K562 (cell line): ENCODE results near the gene HHLA2. TPM values are rescaled to one million over a fixed set of nuclear protein-coding genes. Genes with fewer than 3 reads are reported as not detected.

Experiments
- ATAC-seq: fragments of 200-7000 bp; cut with Tn5 transposase; 3 replicates; pipeline ENCODE4 v1.9.1; 2020; ENCODE audit warnings: moderate library complexity
- BruUV-seq: library from RNA; stranded (reverse); fragments of 400-500 nt; replicated peaks from 2 replicates; lab custom pipeline; 2021; lab: Mats Ljungman, UMichigan
- CTCF ChIA-PET: fragments of 300-600 bp; formaldehyde crosslinking; extraction: SDS; loops from one replicate; lab custom pipeline; 2021; ENCODE audit warnings: low intra/inter-chr PET ratio; lab: Yijun Ruan, JAX
- POLR2A ChIA-PET: fragments of 300-600, 350-650 bp; sonication (Branson Sonifier 250); formaldehyde crosslinking; extraction: SDS; loops from one replicate; lab custom pipeline; 2021; ENCODE audit warnings: antibody characterized with exemption, inconsistent platforms; lab: Yijun Ruan, JAX
- DNase-seq, 4 experiments: peaks; one replicate each; pipeline versions ENCODE4 v3.0.0 to v3.0.0-alpha.2; 2011 to 2018; ENCODE audit warnings: low spot score in 3 of 4, mixed read lengths in 3 of 4; ENCODE audit errors: extremely low read depth in 1 of 4
- FAIRE-seq: peaks from 2 replicates; lab custom pipeline; 2011; peaks lifted over from hg19 to GRCh38; lab: Jason Lieb, UNC
- H2AFZ ChIP-seq: 2 replicates; pipeline ENCODE4 v1.6.0; 2011; ENCODE audit warnings: low read depth, low read length, control low read depth, inconsistent platforms
- H3K27ac ChIP-seq: fragments of 200-600 bp; 3 replicates; pipeline ENCODE4 v1.8.0; 2011; ENCODE audit warnings: low read depth, mild to moderate bottlenecking, control low read depth, inconsistent platforms, low read length, moderate library complexity, mixed read lengths; ENCODE audit errors: extremely low read depth
- H3K27me3 ChIP-seq, 2 experiments: fragments of 300-600 bp in 1 of 2; 2 replicates in 1 of 2; 3 replicates in 1 of 2; pipeline versions ENCODE4 v1.6.0 to v1.8.0; 2011; ENCODE audit warnings: inconsistent platforms in 2 of 2, low read length in 2 of 2, mild to moderate bottlenecking in 1 of 2, mixed read lengths in 1 of 2, moderate library complexity in 1 of 2; ENCODE audit not compliant: control insufficient read depth in 2 of 2, insufficient read depth in 2 of 2
- H3K36me3 ChIP-seq: fragments of 300-600 bp; 3 replicates; pipeline ENCODE4 v1.8.0; 2011; ENCODE audit warnings: mild to moderate bottlenecking, low read length, inconsistent platforms; ENCODE audit not compliant: control insufficient read depth, insufficient read depth
- H3K4me1 ChIP-seq, 2 experiments: fragments of 200-600 bp in 1 of 2; replicated peaks in 1 of 2; 2 replicates in 1 of 2; 3 replicates in 1 of 2; pipeline versions ENCODE4 v1.5.1 to v1.8.0; 2011; ENCODE audit warnings: inconsistent platforms in 2 of 2, low read length in 2 of 2, mild to moderate bottlenecking in 1 of 2, mixed read lengths in 1 of 2, moderate library complexity in 1 of 2; ENCODE audit not compliant: control insufficient read depth in 2 of 2, insufficient read depth in 2 of 2
- H3K4me2 ChIP-seq: 2 replicates; pipeline ENCODE4 v1.6.1; 2011; ENCODE audit warnings: low read length, control low read depth, inconsistent platforms, mixed read lengths; ENCODE audit not compliant: insufficient read depth
- H3K4me3 ChIP-seq: fragments of 200-600 bp; sonication (generic), shearing (Covaris generic); 2 replicates; pipeline ENCODE4 v1.5.1; 2016; ENCODE audit warnings: control low read depth, inconsistent platforms
- H3K79me2 ChIP-seq: fragments of 200-600 bp; 3 replicates; pipeline ENCODE4 v1.8.0; 2011; ENCODE audit warnings: low read length, inconsistent platforms; ENCODE audit not compliant: control insufficient read depth, insufficient read depth
- H3K9ac ChIP-seq, 2 experiments: 2 replicates each; pipeline versions ENCODE4 v1.6.0 to v1.6.1; 2011; ENCODE audit warnings: low read depth in 2 of 2, low read length in 2 of 2, control low read depth in 1 of 2, inconsistent platforms in 1 of 2, mild to moderate bottlenecking in 1 of 2, mixed read lengths in 1 of 2; ENCODE audit not compliant: insufficient read depth in 1 of 2
- H3K9me1 ChIP-seq: one replicate; pipeline ENCODE4 v1.6.0; 2011; ENCODE audit warnings: inconsistent platforms, mild to moderate bottlenecking, low read length, moderate library complexity; ENCODE audit not compliant: control insufficient read depth, insufficient read depth
- H3K9me3 ChIP-seq: replicated peaks from 2 replicates; pipeline ENCODE4 v1.5.1; 2011; ENCODE audit warnings: low read depth, low read length, inconsistent platforms; ENCODE audit not compliant: control insufficient read depth, insufficient read depth
- H4K20me1 ChIP-seq: replicated peaks from 2 replicates; pipeline ENCODE4 v1.6.1; 2011; ENCODE audit warnings: low read length, inconsistent platforms, mixed read lengths; ENCODE audit not compliant: control insufficient read depth, insufficient read depth
- CBX3 ChIP-seq, 2 experiments: IDR thresholded peaks; 1 replicate in 1 of 2; 2 replicates in 1 of 2; pipeline ENCODE4 v1.6.1; 2012; ENCODE audit warnings: inconsistent platforms in 2 of 2, low read length in 2 of 2, borderline replicate concordance in 1 of 2, control low read depth in 1 of 2
- IFI16 ChIP-seq: fragments of 250-450 bp; sonication (Bioruptor Pico); IDR thresholded peaks from 2 replicates; pipeline ENCODE4 v2.1.2; 2022; ENCODE audit warnings: mild to moderate bottlenecking, inconsistent platforms
- MEF2A ChIP-seq: IDR thresholded peaks from 2 replicates; pipeline ENCODE4 v1.6.1; 2011; ENCODE audit warnings: low read depth, mild to moderate bottlenecking, low read length, moderate library complexity; ENCODE audit not compliant: control insufficient read depth
- PYGO2 ChIP-seq: fragments of 450-650 bp; IDR thresholded peaks from 2 replicates; pipeline ENCODE4 v1.6.1; 2016; ENCODE audit warnings: mild to moderate bottlenecking, missing genetic modification characterization, moderate library complexity, missing compliant biosample characterization
- RBM39 ChIP-seq: fragments of 200-400 bp; formaldehyde crosslinking; optimal IDR thresholded peaks from 2 replicates; pipeline ENCODE3; 2018; ENCODE audit warnings: low read depth, low read length
- ZNF24 ChIP-seq: fragments of 450-650 bp; IDR thresholded peaks from 2 replicates; pipeline ENCODE4 v1.6.1; 2016
- WGBS: fragments of 100-300 bp; shearing (Covaris generic); methylation state at CpG from one replicate; pipeline ENCODE4 v1.1.6; 2016; ENCODE audit warnings: low coverage, mixed read lengths; ENCODE audit not compliant: insufficient coverage; ENCODE audit errors: missing lambda C conversion rate; 5-methylcytosine and 5-hydroxymethylcytosine counted together
- in situ Hi-C: fragments of 300-500 bp; cut with MboI; formaldehyde crosslinking; loops from 4 replicates; pipeline ENCODE4 v1.15.0; 2018; ENCODE audit warnings: inconsistent platforms, mixed read lengths
- intact Hi-C: fragments of 100-400 bp; cut with micrococcal nuclease; formaldehyde crosslinking; loops from 2 replicates; pipeline ENCODE4 v1.14.2; 2022
- polyA plus RNA-seq, 8 experiments: library from polyadenylated mRNA; depleted of rRNA in 4 of 8; stranded (reverse) in 5 of 8; unstranded in 3 of 8; fragments of >200 nt; fragmentation: Nextera tagmentation in 2 of 8; fragmentation: Illumina TruSeq in 1 of 8; extraction: Ambion mirVana in 2 of 8; extraction: Trizol in 1 of 8; gene quantifications; 2 replicates each; pipeline versions ENCODE4 v1.2.1 to v1.2.3, GENCODE V29; 2011 to 2014; ENCODE audit warnings: inconsistent platforms in 1 of 8, missing spikeins in 1 of 8
- total RNA-seq, 7 experiments: library from RNA; depleted of rRNA in 6 of 7; stranded (reverse); fragments of >200 nt in 6 of 7; fragmentation: Illumina TruSeq in 2 of 7; extraction: Trizol in 2 of 7; gene quantifications; 2 replicates each; pipeline versions ENCODE4 v1.2.1 to v1.2.3, GENCODE V29; 2011 to 2021; ENCODE audit warnings: low replicate concordance in 1 of 7
- TF ChIP-seq, protein P1 (sequence below), 3 experiments: fragments of 200-800 bp in 1 of 3; sonication (Bioruptor generic) in 1 of 3; sonication (generic) in 1 of 3; formaldehyde crosslinking in 1 of 3; IDR thresholded peaks; 2 replicates each; pipeline versions ENCODE4 v1.6.1 to v1.8.0; 2016 to 2022; ENCODE audit warnings: mild to moderate bottlenecking in 2 of 3, missing compliant biosample characterization in 2 of 3, missing genetic modification characterization in 2 of 3, missing genetic modification reagents in 1 of 3
- TF ChIP-seq, protein P2 (sequence below): fragments of 250-450 bp; sonication (Bioruptor Pico); IDR thresholded peaks from 2 replicates; pipeline ENCODE4 v1.8.0; 2022; ENCODE audit warnings: inconsistent platforms, mild to moderate bottlenecking, moderate library complexity, borderline replicate concordance
- TF ChIP-seq, protein P3 (sequence below): fragments of 450-650 bp; IDR thresholded peaks from 2 replicates; pipeline ENCODE4 v1.6.1; 2018; ENCODE audit warnings: mild to moderate bottlenecking, low read depth; ENCODE audit not compliant: partially characterized antibody
- TF ChIP-seq, protein P4 (sequence below): IDR thresholded peaks from 3 replicates; pipeline ENCODE4 v1.6.1; 2011; ENCODE audit warnings: borderline replicate concordance, mild to moderate bottlenecking; ENCODE audit not compliant: insufficient read length, insufficient read depth

Gene HHLA2
- total and polyA plus RNA-seq, 9 of the 15 experiments (the other 6 are each of a cell fraction or from before 2014, with no cell fraction given) = 0.04 TPM; not detected in 7

DNA sequence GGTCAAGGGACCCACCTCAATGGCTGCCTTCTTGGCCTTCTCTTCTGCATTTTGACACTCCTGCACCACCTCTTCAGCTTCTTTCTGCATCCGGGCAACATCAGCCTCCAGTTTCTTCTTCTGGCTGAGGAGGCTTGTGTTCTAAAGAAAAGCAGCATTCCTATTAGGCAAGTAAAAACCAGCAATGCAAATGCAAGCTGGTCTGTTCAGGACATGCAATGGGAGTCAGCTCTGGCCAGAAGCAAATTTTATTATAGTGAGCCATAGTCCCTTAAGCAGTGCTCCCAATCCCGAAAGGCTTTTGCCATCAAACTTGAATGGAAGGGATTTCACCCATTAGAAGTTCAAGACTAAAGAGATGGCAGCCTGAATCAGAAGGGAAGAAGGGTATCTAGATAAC, 97.7 kb downstream of the HHLA2 start:
- Histone ChIP-seq H3K79me2 (no peaks in the 10 kb centered on the region), H3K9me3 (no peaks in the 10 kb centered on the region), H3K4me2 (no peak overlapping the region), H2AFZ (no peak overlapping the region), H3K27me3 (no peaks in the 10 kb centered on the region; a peak in 2 of 5 replicates), H3K9ac (no peak overlapping the region), H3K4me3 (no peak overlapping the region), H3K27ac (no peak overlapping the region), H4K20me1 (no peaks in the 10 kb centered on the region), H3K4me1 (no peaks in the 10 kb centered on the region), H3K9me1 (no peaks in the 10 kb centered on the region), H3K36me3 (no peaks in the 10 kb centered on the region)
- DNase-seq = no peak
- TF ChIP-seq MEF2A = no peak
- no peak for TF ChIP-seq PYGO2 (tag)
- TF ChIP-seq, protein P1, sequence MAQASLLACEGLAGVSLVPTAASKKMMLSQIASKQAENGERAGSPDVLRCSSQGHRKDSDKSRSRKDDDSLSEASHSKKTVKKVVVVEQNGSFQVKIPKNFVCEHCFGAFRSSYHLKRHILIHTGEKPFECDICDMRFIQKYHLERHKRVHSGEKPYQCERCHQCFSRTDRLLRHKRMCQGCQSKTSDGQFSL (CRISPR knock-in tag; IDR thresholded peaks at IDR 0.05) = no peak
- TF ChIP-seq, protein P1 (tag; IDR thresholded peaks at IDR 0.05) = no peak
- ChIA-PET CTCF (no interaction called here), POLR2A (interaction anchor here (0.6 kb wide), 1 partner anchor 52 kb away, joined by 3 read pairs; no protein-coding TSS in a partner anchor)
- BruUV-seq = no TSS peak
- intact Hi-C loops (no loop called here), in situ Hi-C loops (no loop called here)
- FAIRE-seq = no peak
- 4% methylated on average over 2 of the region's 2 CpGs for WGBS
- no peak for ATAC-seq

DNA sequence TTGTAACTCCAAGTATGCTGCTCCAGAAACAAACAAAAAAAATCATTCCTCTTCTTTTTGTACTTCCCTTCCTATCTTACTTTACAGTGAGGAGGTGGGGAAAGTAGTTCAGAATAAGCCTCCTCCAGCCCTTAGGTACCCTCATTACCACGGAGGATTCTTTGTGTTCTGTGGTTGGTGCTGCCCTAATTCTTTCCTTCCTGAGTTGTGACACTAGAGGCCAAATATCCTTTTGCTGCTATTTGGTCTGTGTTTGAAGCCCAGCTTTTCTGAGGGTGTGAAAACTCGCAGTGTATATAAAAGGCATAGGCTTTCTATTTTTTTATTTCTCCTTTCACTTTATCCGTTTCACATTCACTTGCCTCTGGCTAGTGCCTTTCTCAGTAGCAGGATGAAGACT, 98.2 kb downstream of the HHLA2 start:
- Histone ChIP-seq H3K9ac (no peak overlapping the region), H3K27me3 (no peaks in the 10 kb centered on the region; a peak in 1 of 5 replicates), H3K27ac (no peak overlapping the region), H3K9me3 (no peaks in the 10 kb centered on the region), H3K36me3 (no peaks in the 10 kb centered on the region), H3K4me3 (no peak overlapping the region), H3K9me1 (no peaks in the 10 kb centered on the region), H4K20me1 (no peaks in the 10 kb centered on the region), H2AFZ (no peak overlapping the region), H3K79me2 (no peaks in the 10 kb centered on the region), H3K4me1 (no peaks in the 10 kb centered on the region), H3K4me2 (no peak overlapping the region)
- ChIA-PET CTCF (no interaction called here), POLR2A (no interaction called here)
- DNase-seq = no peak
- in situ Hi-C loops (no loop called here), intact Hi-C loops (no loop called here)
- 0% methylated on average over 3 of the region's 3 CpGs for WGBS
- ATAC-seq = no peak
- FAIRE-seq = no peak
- BruUV-seq = no TSS peak
- no peak for TF ChIP-seq RBM39
- TF ChIP-seq, protein P2, sequence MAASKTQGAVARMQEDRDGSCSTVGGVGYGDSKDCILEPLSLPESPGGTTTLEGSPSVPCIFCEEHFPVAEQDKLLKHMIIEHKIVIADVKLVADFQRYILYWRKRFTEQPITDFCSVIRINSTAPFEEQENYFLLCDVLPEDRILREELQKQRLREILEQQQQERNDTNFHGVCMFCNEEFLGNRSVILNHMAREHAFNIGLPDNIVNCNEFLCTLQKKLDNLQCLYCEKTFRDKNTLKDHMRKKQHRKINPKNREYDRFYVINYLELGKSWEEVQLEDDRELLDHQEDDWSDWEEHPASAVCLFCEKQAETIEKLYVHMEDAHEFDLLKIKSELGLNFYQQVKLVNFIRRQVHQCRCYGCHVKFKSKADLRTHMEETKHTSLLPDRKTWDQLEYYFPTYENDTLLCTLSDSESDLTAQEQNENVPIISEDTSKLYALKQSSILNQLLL (CRISPR knock-in tag) = no peak
- no peak for TF ChIP-seq IFI16 (CRISPR knock-in tag)
- TF ChIP-seq, protein P3, sequence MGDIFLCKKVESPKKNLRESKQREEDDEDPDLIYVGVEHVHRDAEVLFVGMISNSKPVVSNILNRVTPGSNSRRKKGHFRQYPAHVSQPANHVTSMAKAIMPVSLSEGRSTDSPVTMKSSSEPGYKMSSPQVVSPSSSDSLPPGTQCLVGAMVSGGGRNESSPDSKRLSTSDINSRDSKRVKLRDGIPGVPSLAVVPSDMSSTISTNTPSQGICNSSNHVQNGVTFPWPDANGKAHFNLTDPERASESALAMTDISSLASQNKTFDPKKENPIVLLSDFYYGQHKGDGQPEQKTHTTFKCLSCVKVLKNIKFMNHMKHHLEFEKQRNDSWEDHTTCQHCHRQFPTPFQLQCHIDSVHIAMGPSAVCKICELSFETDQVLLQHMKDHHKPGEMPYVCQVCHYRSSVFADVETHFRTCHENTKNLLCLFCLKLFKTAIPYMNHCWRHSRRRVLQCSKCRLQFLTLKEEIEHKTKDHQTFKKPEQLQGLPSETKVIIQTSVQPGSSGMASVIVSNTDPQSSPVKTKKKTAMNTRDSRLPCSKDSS = no peak
- TF ChIP-seq ZNF24 = no peak
- TF ChIP-seq, protein P4, sequence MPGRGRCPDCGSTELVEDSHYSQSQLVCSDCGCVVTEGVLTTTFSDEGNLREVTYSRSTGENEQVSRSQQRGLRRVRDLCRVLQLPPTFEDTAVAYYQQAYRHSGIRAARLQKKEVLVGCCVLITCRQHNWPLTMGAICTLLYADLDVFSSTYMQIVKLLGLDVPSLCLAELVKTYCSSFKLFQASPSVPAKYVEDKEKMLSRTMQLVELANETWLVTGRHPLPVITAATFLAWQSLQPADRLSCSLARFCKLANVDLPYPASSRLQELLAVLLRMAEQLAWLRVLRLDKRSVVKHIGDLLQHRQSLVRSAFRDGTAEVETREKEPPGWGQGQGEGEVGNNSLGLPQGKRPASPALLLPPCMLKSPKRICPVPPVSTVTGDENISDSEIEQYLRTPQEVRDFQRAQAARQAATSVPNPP = no peak
- TF ChIP-seq CBX3 (IDR thresholded peaks at IDR 0.05; ENCODE audit: borderline replicate concordance in 1 of 2, low read length in 2 of 2) = no peak
